Stimulated activated CD8-positive, alpha-beta memory T cell treated with anti-CD3 and anti-CD28 coated beads, Interleukin-7, amount 100 ng/mL, for 4 hours (primary cell): Measurements from ENCODE around the gene AGBL4.
"Not testable (repeated sequence)": the region's sequence is repeated elsewhere in the genome, so short reads cannot be mapped to it uniquely, and the experiment has no call there.

ENCODE experiments used
- DNase-seq, 2 donors: peaks; one replicate each; pipeline ENCODE4 v3.0.0-alpha.2; 2020; ENCODE audit warnings: low read depth in 2 of 2

Gene AGBL4

DNA sequence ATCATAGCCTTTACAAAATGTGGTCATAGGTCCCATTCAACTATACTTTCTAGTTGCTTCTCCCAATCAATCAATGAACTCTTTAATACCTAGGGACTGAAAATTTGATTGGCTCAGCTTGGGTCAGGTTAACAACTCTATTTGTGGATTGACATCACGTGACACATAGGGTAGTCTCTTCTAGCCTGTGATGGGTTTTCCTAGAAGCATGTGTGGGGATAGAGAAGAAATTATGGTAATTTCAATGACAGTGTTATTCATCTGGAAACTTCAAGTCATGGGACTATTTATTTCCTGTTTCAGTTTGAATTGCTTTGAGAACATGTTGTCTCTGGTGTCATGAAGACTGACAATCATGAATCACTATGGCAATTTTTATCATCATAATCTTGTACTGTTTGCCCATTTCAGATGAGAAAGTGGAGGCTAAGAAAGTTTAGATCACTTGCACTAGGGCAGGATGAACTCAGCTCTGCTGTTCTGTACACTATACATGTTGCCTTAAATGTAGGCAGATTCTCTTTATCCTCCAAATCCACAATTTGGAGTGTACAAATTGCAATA is 717.2 kb downstream of the AGBL4 start:
- no peak for DNase-seq

DNA sequence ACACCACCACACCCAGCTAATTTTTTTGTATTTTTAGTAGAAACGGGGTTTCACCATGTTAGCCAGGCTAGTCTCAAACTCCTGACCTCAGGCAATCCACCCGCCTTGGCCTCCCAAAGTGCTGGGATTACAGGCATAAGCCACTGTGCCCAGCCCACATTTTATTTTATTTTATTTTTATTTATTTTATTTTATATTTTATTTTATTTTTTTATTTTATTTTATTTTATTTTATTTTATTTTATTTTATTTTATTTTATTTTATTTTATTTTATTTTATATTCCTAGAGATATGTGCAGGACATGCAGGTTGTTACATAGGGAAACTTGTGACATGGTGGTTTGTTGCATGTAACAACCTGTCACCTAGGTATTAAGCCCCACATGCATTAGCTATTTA is 721.4 kb downstream of the AGBL4 start:
- DNase-seq: not testable (repeated sequence)

DNA sequence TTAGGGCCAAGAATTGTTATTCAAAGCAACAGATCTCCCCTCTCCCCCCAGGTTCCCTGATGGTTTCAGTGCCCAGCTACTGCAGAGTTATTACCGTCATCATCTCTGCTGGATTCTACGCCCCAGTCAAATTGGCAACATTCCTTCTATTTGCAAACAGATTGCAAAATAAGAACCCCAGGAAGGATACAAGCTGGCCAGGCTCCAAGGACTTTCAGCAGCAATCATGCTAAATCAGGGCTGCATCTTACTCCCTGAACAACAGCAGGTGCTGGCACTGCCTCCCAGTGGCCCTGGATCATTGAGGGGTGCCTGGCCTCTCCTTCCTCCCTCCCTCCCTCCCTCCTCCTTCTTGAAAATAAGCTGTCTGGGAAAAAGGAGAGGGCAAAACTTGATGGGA is 725.5 kb downstream of the AGBL4 start:
- no peak for DNase-seq

DNA sequence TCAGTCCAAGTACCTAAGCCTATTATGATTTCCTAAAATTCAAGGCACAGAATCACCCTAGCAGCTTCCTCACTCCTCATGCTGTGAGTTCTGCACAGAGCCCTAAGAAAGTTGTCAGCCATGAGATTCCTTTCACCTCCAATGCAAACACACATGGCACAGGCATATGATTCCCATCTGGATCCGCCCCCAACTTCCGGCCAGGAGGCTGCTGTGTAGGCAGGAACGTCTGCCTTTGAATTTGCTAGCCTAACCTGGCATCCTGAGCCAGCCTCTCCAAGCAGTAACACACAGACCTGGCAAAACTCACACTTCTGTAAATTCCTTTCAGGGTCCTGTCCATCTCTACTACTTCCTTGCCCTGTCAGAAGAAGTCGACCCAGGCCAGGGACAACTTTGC is 726.0 kb downstream of the AGBL4 start:
- DNase-seq: no peak

DNA sequence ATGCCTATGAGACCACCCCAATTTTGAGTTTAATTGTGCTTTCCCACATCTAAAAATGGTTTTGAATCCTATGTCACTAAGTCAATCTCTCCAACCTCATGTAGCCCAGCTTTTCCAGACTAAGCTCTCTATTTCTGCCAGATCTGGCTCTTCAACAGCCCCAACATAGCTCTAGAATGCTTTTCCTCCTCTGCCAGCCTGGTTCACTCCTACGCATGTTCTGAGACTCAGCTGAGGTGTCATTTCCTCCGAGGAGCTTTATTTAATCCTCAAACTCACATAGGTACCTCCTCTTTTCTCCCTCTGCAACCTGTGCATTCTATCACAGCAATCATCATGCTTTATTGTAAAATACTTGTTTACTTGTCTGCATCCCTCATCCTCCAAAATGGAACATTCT is 729.2 kb downstream of the AGBL4 start:
- no peak for DNase-seq

DNA sequence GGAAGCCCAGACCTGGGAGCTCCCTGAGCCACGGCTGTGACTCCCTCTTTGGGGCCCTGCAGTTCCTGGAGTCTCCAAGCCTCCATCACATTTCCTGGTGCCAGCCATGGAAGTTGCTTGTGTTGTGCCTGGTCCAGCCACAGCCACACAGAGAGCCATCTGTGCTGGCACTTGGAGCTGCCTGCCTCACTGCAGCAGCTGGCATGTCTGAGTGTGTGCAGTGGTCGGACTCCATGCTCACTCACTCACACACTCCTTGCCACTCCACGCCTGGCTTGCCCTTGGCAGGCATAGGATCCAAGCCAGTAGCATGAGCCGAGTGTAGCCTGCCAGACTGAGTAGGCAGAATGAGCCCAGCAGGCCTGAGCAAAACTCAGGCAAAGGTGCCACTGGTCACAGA is 730.7 kb downstream of the AGBL4 start:
- DNase-seq: no peak

DNA sequence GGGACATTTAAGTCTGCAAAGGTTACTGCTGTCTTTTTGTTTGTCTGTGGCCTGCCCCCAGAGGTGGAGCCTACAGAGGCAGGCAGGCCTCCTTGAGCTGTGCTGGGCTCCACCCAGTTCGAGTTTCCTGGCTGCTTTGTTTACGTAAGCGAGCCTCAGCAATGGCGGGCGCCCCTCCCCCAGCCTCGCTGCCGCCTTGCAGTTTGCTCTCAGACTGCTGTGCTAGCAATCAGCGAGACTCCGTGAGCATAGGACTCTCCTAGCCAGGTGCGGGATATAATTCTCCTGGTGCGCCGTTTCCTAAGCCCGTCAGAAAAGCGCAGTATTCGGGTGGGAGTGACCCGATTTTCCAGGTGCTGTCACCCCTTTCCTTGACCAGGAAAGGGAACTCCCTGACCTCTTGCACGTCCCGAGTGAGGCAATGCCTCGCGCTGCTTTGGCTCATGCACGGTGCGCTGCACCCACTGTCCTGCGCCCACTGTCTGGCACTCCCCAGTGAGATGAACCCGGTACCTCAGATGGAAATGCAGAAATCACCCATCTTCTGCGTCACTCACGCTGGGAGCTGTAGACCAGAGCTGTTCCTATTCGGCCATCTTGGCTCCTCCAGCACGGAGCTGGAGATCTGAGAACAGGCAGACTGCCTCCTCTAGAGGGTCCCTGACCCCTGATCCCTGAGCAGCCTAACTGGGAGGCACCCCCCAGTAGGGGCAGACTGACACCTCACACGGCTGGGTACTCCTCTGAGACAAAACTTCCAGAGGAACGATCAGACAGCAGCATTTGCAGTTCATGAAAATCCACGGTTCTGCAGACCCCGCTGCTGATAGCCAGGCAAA is 766.3 kb downstream of the AGBL4 start:
- not testable (repeated sequence) for DNase-seq

DNA sequence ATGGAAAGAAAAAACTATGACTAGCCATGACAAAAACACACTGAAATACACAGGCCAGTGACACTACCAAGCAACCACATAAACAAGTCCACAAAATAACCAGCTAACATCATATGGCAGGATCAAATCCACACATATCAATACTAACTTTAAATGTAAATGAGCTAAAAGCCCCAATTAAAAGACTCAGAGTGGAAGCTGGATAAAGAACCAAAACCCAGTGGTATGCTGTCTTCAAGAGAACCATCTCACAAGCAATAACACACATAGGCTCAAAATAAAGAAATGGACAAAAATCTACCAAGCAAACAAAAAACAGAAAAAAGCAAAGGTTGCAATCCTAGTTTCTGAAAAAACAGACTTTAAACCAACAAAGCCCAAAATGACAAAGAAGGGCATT is 770.8 kb downstream of the AGBL4 start:
- no peak for DNase-seq

DNA sequence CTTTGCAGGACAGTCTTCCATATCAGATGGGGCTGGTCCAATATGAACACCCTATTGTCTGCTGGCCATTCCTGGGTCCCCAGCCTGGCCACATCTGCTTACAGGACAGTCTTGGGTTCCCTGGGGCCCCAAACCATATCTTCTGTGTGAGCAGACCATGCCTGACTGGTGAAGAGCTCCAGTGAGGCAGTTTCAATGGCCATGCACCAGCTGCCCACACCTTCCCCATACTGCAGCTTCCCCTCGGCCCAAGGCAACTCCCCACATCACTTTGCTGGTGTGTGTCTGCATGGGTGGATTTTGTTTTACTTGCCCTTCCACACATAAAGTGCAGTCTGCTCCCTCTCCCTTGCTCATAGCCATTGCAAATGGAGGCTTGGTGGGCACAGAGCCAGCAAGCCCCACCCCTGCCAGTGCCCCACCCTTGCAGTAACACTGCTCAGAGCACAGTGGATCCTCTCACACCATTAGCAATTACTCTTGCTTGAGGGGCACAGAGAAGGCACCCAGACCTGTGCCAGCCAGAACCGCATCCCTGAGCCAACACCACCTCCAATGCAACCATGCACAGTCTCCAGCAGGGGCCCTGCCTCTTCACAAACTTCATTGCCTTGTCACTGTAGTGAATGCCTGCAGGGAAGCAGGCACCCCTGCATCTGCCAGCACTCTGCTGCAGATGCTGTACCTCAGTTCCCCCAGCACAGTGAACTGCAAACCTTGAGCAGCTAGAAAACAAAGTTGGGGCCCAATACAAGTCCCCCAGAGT is 772.6 kb downstream of the AGBL4 start:
- no peak for DNase-seq

DNA sequence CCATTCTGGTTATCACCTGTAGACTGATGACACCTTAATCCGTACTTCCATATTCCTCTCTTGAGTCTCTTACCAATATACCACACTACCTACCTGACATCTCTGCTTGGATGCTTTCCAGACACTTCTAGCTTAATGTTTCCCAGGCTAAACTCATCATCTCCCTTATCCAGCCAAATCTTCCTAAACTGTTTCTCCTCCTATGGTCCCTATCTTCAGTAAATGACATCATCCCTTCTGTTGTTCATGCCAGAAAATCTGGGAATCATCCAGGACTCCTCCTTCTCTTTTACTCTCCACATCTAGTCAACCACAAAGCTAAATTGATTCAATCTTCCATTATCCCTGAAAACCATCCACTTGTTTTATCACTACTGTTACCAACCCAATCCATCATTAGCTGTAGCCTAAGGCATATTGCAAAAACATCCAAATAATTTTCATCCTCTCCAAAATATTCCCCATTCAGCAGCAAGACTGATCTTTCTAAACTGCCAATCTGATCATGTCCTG is 783.0 kb downstream of the AGBL4 start:
- no peak for DNase-seq

DNA sequence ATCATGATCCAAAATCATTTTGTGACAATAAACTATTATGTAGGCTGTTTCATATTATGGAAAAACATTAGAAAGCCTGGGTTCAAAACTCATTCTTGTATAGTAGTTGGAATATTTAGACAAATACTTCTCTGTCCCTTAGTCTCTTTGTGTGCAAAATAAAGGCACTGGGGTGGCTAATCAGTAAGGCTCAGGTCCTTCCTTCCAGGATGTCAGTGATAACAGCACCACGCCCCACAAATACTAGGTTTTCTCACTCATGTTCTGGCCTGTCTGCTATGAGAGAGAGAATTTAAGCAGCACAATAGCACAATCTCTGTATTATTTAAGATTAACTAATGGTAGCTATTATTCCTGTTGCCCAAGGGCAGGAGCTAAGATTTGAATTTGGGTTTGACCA is 788.8 kb downstream of the AGBL4 start:
- DNase-seq: no peak

DNA sequence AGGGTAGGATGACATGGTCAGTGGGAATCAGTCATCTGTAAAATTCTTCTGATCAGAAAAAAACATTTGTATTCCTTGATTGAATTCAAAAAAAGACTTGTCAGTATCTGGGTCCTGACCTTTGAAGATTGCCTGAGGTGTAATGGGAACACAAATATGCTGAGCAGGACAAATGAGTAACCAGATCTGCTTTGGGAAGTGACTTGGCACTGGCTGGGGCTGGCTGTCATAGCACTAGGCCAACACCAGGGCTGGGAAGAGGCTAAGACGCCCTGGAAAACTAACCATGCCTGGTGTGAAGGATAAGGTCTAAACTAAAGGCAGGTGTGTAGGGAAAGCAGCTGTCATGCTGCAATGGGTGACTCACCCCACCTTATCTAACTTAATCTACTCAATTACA is 794.2 kb downstream of the AGBL4 start:
- no peak for DNase-seq

DNA sequence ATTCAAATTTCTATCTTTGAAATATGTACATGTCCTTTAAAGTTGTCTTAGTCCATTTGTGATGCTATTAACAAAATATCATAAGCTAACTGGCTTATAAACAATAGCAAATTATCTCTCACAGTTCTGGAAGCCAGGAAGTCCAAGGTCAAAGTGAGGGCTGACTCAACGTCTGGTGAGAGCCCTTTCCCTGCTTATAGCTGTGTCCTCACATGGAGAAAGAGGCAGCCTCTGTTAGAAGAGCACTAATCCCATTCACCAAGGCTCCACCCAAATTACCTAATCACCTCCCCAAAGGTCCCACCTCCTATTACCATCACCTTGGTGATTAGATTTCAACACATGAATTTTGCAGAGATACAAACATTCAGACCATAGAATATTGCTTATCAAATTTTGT is 797.0 kb downstream of the AGBL4 start:
- no peak for DNase-seq

DNA sequence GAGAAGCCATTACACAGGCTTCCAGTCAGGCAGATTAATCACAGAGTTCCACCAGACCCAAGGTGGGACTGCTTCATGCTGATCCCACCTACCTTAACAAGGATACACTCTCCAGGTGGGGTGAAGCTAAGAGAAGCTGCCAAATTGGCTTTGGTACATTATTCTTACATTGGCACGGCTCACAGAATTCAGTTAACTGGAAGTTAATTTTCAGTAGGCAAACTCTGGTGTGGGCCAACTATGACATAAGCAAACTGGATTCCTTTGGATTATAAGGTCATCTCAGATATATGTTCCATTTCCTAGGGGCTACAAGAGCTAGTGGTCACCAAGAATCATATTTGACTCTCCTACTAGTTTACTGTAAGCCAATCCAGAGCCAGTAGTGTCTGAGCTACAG is 798.3 kb downstream of the AGBL4 start:
- DNase-seq: no peak

DNA sequence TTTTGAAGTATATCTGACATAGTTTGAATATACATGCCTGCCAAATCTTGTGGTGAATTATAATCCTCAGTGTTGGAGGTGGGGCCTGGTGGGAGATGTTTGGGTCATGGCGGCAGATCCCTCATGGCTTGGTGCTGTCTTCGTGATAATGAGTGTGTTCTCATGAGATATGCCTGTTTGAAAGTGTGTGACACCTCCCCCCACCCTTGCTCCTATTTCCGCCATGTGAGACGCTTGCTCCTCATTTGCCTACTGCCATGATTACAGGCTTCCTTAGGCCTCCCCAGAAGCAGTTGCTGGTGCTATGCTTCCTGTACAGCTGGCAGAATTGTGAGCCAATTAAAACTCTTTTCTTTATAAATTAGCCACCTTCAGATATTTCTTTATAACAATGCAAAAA is 810.5 kb downstream of the AGBL4 start:
- DNase-seq: no peak

DNA sequence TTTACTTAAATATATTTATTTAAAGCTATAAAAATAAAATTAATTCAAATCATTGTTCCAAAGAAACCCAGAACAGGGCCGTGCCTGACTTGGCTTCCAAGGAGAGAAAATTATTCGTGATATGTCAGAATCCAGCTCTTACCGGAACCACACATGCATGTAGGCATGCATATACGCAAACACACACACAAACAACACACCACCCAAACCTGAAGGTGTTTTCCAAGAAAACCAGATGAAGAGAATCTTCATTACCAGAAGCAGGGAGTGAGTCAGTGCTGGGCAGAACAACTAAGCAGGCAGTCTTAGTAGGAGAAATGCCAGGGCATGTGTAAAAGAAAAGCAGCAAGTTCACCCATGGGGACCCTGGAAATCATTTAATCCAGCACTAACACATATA is 815.0 kb downstream of the AGBL4 start:
- DNase-seq: no peak

DNA sequence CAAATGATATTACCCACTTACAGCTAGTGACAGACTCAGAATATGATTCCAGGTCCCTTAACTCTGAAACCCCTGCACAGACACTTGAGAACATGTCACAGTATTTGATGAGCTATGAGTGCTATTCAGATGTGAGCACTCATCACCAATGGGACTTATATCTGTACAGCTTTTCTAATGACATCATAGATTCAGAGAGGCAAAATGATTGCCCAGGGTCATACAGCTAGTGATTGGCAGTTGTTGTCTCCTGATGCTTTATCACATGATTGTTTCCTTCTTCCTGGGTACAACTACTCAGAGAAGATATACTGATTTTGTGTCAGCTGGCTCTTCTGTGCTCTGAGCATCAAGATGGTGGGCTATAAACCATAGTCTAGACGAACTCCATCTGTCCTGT is 819.0 kb downstream of the AGBL4 start:
- DNase-seq: no peak

DNA sequence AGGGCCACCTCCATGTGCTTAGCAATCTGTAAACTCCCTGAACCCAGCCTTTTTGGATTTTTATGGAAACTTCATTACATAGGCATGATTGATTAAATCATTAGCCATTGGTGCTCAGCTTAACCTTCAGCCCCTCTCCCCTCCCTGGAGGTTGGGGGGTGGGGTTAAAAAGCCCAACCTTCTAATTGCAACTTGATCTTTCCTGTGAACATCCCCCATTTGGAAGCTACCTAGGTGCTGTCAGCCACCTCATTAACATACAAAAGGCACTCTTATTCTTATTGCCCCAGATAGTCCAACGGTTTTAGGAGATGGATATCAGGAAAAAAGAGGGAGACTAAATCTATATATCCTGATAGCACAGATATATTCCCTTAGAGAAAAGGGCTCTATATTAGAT is 823.0 kb downstream of the AGBL4 start:
- no peak for DNase-seq

DNA sequence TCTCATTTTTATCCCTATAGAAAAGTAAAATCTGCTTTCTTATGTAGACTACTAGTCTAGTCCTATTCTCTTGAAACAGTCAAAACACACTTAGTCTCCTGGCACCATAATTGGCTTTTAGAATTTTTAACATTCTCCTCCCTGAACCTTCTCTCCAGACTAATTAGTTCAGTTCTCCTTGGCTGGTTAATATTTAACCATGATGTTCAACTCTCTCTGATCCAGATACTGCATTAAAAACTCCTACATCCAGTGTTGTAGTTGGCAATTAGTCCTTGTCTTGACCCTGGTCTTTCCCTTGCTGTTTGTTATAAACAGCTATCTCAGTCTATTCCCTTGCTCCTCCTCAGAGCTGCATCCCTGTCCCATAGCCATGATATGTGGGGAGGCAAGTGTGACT is 824.2 kb downstream of the AGBL4 start:
- DNase-seq: no peak

DNA sequence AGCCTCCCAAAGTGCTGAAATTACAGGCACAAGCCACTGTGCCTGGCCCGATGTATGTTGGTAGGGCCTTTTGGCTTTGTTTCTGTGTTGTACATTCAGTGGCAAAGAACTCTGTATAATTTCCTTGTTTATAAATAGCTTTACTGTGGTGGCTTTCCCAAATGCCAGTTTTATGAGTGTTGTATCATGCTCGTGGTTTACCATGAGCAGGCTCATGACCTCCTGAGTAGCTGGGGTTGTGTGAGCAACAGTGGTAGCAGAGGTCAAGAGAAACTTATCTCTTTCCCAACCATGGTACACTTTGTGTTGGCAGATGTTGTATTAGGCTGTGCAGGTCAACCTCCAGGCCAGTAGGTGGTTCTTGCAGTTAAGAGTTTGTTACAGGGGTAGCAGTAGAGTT is 826.7 kb downstream of the AGBL4 start:
- no peak for DNase-seq

DNA sequence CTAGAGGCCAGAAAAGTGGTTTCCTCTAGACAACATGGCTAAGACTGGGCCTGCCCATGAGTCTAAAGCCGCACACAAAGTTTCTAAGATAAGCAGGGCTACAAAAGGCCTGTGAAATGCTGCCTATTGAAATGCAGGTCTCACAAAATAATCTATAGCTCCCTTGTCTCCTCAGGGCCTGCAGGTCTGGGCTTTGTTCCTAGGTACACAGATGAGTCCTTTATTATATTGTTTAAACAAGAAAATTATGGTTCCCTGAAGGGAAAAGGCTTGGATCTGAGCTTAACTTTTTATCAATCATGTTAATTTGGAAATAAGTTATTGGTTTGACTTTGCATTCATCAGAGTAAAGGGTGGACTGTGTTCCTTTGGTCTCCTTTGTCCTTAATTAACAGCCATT is 833.6 kb downstream of the AGBL4 start:
- DNase-seq: no peak

DNA sequence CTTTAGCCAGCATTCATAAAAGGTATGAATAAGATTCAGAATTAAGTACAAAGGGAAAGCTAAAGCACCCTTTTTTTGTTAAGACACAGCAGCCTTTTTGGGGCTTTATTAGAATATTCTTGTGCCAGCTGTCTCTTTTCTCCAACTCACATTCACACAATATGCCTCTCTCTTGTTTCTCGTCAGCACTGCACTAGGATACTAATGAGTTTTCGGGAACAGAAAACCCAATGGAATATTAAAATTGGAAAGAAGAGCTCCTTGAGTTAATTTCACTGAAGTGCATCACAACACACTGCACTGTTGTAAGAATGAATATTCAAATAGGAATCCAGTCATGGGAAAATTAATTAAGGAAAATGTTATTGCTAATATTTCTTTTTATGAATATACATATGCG is 836.7 kb downstream of the AGBL4 start:
- DNase-seq: no peak

DNA sequence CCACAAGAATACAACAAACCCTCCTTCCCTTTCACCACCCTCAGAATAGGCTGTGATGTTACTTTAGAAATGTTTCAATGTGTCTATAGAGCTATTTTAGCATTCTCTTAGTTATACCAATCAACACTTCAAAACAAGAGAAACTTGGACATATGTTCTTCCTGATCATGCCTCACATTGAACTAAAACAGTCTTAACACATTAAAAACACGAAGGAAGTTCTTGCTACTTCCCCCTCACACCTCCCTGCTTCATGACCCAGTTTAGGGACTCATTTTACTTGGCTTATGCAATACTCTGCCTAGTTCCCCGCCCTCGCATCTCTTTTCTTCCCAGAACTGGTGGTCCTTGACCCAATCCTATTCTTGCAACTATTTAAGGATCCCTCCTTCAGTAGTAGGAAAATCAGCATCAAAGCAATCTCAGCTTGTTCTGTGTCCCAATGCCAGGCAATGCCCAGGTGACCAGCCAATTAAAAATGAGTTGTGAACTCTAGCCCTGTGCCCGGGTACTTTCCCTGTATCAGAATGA is 838.2 kb downstream of the AGBL4 start:
- no peak for DNase-seq
